Loucy (cell line): ENCODE data around the gene PSG4.
"Not testable (repeated sequence)": the region's sequence is repeated elsewhere in the genome, so short reads cannot be mapped to it uniquely, and the experiment has no call there.

Source experiments
- H2AFZ ChIP-seq: fragments of 200-600 bp; sonication (generic); 2 replicates; pipeline ENCODE4 v1.6.0; 2016; ENCODE audit warnings: antibody characterized with exemption, mild to moderate bottlenecking, low read length, moderate library complexity
- H3F3A ChIP-seq: fragments of 200-600 bp; 2 replicates; pipeline ENCODE4 v1.6.0; 2016; ENCODE audit warnings: antibody characterized with exemption, low read depth, mild to moderate bottlenecking
- H3K27me3 ChIP-seq: fragments of 200-600 bp; sonication (generic); 2 replicates; pipeline ENCODE4 v1.6.1; 2014; ENCODE audit warnings: low read length, mild to moderate bottlenecking; ENCODE audit not compliant: insufficient read depth, poor library complexity, severe bottlenecking
- H3K36me3 ChIP-seq: fragments of 200-600 bp; sonication (generic); 2 replicates; pipeline ENCODE4 v1.6.1; 2016; ENCODE audit warnings: low read length; ENCODE audit not compliant: insufficient read depth
- H3K4me1 ChIP-seq: fragments of 200-600 bp; sonication (generic); 2 replicates; pipeline ENCODE4 v1.5.1; 2014; ENCODE audit warnings: low read length, mild to moderate bottlenecking; ENCODE audit not compliant: insufficient read depth, poor library complexity, severe bottlenecking
- H3K4me2 ChIP-seq: fragments of 200-600 bp; sonication (generic); 2 replicates; pipeline ENCODE4 v1.6.0; 2014; ENCODE audit warnings: antibody characterized with exemption, low read length, low read depth, mild to moderate bottlenecking; ENCODE audit not compliant: poor library complexity, severe bottlenecking
- H3K4me3 ChIP-seq: fragments of 200-600 bp; sonication (generic); 2 replicates; pipeline ENCODE4 v1.5.1; 2014; ENCODE audit warnings: low read length, mild to moderate bottlenecking, mixed read lengths; ENCODE audit not compliant: poor library complexity, severe bottlenecking
- H3K79me2 ChIP-seq: fragments of 200-600 bp; sonication (generic); 2 replicates; pipeline ENCODE4 v1.6.1; 2014; ENCODE audit warnings: low read length; ENCODE audit not compliant: insufficient read depth
- H3K9ac ChIP-seq: fragments of 200-600 bp; sonication (generic); 2 replicates; pipeline ENCODE4 v1.6.0; 2014; ENCODE audit warnings: mild to moderate bottlenecking, low read depth, low read length, moderate library complexity; ENCODE audit not compliant: poor library complexity, severe bottlenecking
- H3K9me2 ChIP-seq: fragments of 200-600 bp; sonication (generic); replicated peaks from 2 replicates; pipeline ENCODE4 v1.6.1; 2016; ENCODE audit warnings: low read depth, low read length, mixed read lengths
- H3K9me3 ChIP-seq: fragments of 200-600 bp; sonication (generic); 2 replicates; pipeline ENCODE4 v1.6.1; 2014; ENCODE audit warnings: mild to moderate bottlenecking, antibody characterized with exemption, low read length, low read depth; ENCODE audit not compliant: insufficient read depth
- H4K20me1 ChIP-seq: fragments of 200-600 bp; sonication (generic); 2 replicates; pipeline ENCODE4 v1.6.0; 2014; ENCODE audit warnings: antibody characterized with exemption, low read length, mild to moderate bottlenecking; ENCODE audit not compliant: insufficient read depth, poor library complexity, severe bottlenecking
- TF ChIP-seq, protein P1 (sequence below): fragments of 200-600 bp; sonication (generic); conservative IDR thresholded peaks from 2 replicates; pipeline ENCODE4 v1.5.1; 2014; ENCODE audit warnings: mild to moderate bottlenecking, antibody characterized with exemption, low read length

PSG4 gene

GRCh38 chr19:43198686-43199419 is 6.6 kb downstream of the PSG4 start:
- not testable (repeated sequence) for H3F3A ChIP-seq, H3K9me2 ChIP-seq, H3K79me2 ChIP-seq, H3K9me3 ChIP-seq, H3K27me3 ChIP-seq, H3K4me2 ChIP-seq, H3K36me3 ChIP-seq, H2AFZ ChIP-seq, H3K4me3 ChIP-seq, H3K4me1 ChIP-seq, H3K9ac ChIP-seq, H4K20me1 ChIP-seq
- TF ChIP-seq, protein P1, sequence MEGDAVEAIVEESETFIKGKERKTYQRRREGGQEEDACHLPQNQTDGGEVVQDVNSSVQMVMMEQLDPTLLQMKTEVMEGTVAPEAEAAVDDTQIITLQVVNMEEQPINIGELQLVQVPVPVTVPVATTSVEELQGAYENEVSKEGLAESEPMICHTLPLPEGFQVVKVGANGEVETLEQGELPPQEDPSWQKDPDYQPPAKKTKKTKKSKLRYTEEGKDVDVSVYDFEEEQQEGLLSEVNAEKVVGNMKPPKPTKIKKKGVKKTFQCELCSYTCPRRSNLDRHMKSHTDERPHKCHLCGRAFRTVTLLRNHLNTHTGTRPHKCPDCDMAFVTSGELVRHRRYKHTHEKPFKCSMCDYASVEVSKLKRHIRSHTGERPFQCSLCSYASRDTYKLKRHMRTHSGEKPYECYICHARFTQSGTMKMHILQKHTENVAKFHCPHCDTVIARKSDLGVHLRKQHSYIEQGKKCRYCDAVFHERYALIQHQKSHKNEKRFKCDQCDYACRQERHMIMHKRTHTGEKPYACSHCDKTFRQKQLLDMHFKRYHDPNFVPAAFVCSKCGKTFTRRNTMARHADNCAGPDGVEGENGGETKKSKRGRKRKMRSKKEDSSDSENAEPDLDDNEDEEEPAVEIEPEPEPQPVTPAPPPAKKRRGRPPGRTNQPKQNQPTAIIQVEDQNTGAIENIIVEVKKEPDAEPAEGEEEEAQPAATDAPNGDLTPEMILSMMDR = 0 out of 2 replicates have a peak, but pooled peaks have one; percentile 16

DNA sequence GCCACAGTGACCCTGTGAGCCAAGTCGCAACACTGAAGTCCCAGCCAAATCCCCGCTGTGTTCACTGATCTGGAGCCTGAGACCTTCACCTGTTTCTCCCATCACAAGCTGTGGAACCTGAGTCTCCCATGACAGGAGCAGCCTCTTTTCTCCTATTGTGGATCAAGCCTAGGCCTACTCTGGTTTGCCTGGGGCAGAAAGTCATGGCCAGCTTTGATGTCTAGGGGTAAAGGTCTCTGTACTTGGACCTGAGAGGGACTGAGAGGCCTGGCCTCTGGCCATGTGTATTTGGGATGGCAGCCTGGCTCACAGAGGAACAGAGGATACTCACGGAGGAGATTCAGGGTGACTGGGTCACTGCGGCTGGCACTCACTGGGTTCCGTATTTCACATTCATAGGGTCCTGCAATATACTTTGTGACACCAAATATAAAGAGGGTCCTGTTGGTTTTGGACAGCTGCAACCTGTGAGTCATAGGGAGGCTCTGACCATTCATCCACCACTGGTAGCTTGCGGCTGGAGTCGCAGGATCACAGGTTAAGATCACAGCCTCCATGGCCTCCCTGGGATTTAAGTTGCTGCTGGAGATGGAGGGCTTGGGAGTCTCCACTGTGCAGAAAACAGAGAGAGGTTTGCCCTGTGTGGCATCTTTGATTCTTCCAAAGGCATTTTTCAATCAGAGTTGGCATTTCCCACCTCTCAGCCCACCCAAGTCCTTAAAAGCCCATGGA is 7.6 kb downstream of the PSG4 start:
- H3K4me1 ChIP-seq, H3K4me2 ChIP-seq, H3K79me2 ChIP-seq, H3K27me3 ChIP-seq, H3K9ac ChIP-seq, H4K20me1 ChIP-seq, H3K36me3 ChIP-seq, H2AFZ ChIP-seq, H3F3A ChIP-seq, H3K9me2 ChIP-seq, H3K9me3 ChIP-seq, H3K4me3 ChIP-seq: not testable (repeated sequence)

GRCh38 chr19:43194397-43194796 is 11.0 kb downstream of the PSG4 start:
- not testable (repeated sequence) for H3K4me3 ChIP-seq, H4K20me1 ChIP-seq, H3K79me2 ChIP-seq

GRCh38 chr19:43192381-43193155 is 12.9 kb downstream of the PSG4 start:
- not testable (repeated sequence) for H3K9me3 ChIP-seq, H3K4me2 ChIP-seq, H3K4me1 ChIP-seq, H3K4me3 ChIP-seq, H3K79me2 ChIP-seq, H3K36me3 ChIP-seq, H3F3A ChIP-seq, H3K9me2 ChIP-seq, H3K9ac ChIP-seq, H3K27me3 ChIP-seq, H4K20me1 ChIP-seq, H2AFZ ChIP-seq

More at GRCh38 chr19:43194397-43194796, 11.0 kb downstream of the PSG4 start:
- not testable (repeated sequence) for H3K27me3 ChIP-seq, H3F3A ChIP-seq, H2AFZ ChIP-seq, H3K4me1 ChIP-seq, H3K36me3 ChIP-seq, H3K9me3 ChIP-seq, H3K4me2 ChIP-seq, H3K9me2 ChIP-seq, H3K9ac ChIP-seq
